Adrenal gland (tissue), 12 donors: ENCODE results near the gene SPINK9. TPM values are rescaled to one million over a fixed set of nuclear protein-coding genes. Genes with fewer than 3 reads are reported as not detected.

Source experiments
- DNase-seq, 7 donors: peaks; one replicate each; pipeline ENCODE4 v3.0.0-alpha.2; 2019 to 2020
- H3K27ac ChIP-seq, 5 donors: fragments of 200-600 bp; sonication (generic) in 4 of 5; 1 replicate in 3 of 5; 2 replicates in 2 of 5; pipeline versions ENCODE4 v1.5.1 to v1.8.0; 2016 to 2020; ENCODE audit warnings: mild to moderate bottlenecking in 1 of 5
- H3K27me3 ChIP-seq: fragments of 200-600 bp; 2 replicates; pipeline ENCODE4 v1.8.0; 2021
- H3K36me3 ChIP-seq, 2 donors: fragments of 200-600 bp; replicated peaks in 1 of 2; 1 replicate in 1 of 2; 2 replicates in 1 of 2; pipeline versions ENCODE4 v1.5.1 to v1.8.0; 2018 to 2022
- H3K4me1 ChIP-seq, 2 donors: fragments of 200-600 bp; replicated peaks in 1 of 2; 1 replicate in 1 of 2; 2 replicates in 1 of 2; pipeline versions ENCODE4 v1.5.1 to v1.8.0; 2018 to 2021
- H3K4me3 ChIP-seq, 4 donors: fragments of 200-600 bp; sonication (generic) in 3 of 4; one replicate each; pipeline ENCODE4 v1.5.1; 2016 to 2018
- H3K9me3 ChIP-seq, 3 donors: fragments of 200-600 bp; sonication (generic) in 1 of 3; replicated peaks in 1 of 3; 1 replicate in 2 of 3; 2 replicates in 1 of 3; pipeline versions ENCODE4 v1.5.1 to v1.8.0; 2016 to 2021
- POLR2A ChIP-seq, 2 donors: fragments of 450-650 bp; IDR thresholded peaks; one replicate each; pipeline ENCODE4 v1.6.1; 2017; ENCODE audit warnings: antibody characterized with exemption in 2 of 2, mild to moderate bottlenecking in 2 of 2, moderate library complexity in 1 of 2
- whole genome bisulfite sequencing, 4 donors: extraction: QIAGEN DNeasy Blood & Tissue Kit in 2 of 4; methylation state at CpG; one replicate each; pipeline versions ENCODE4 v1.1.5 to v1.1.7; 2013 to 2017; 5-methylcytosine and 5-hydroxymethylcytosine counted together
- intact Hi-C, 2 donors: fragments of 100-400 bp; cut with DNase I; formaldehyde crosslinking; loops; one replicate each; pipeline versions ENCODE4 v1.14.1 to v1.15.0; 2022 to 2023
- polyA plus RNA-seq, 3 donors: library from polyadenylated mRNA; stranded (reverse); fragments of 200-250 nt in 2 of 3; fragments of 350-450 nt in 1 of 3; fragmentation: Illumina TruSeq in 1 of 3; extraction: RNeasy Lipid Tissue Mini Kit (QIAGEN cat#74804) in 1 of 3; gene quantifications; one replicate each; pipeline ENCODE4 v1.2.3, GENCODE V29; 2013 to 2014
- small RNA-seq, 2 donors: library from RNA; depleted of rRNA; stranded (forward); fragments of <200 nt; gene quantifications; one replicate each; pipeline ENCODE3, GENCODE V24; 2016
- total RNA-seq, 9 donors: library from RNA; depleted of rRNA in 4 of 9; stranded (reverse); fragments of >200 nt in 4 of 9; fragments of 120-200 nt in 1 of 9; fragmentation: NEBNext Ultra II Directional in 1 of 9; extraction: Animal tissue kit (Norgen Biotek cat#: 25700) in 1 of 9; gene quantifications; one replicate each; pipeline versions ENCODE4 v1.1.0 to v1.2.4, GENCODE V29; 2013 to 2023
- TF ChIP-seq, protein P1 (sequence below), 6 experiments: fragments of 450-650 bp in 4 of 6; fragments of 200-600 bp in 2 of 6; sonication (generic) in 1 of 6; IDR thresholded peaks; 1 replicate in 5 of 6; 2 replicates in 1 of 6; pipeline versions ENCODE4 v1.5.1 to v1.8.0; 2016 to 2021; ENCODE audit warnings: antibody characterized with exemption in 6 of 6, mild to moderate bottlenecking in 2 of 6, moderate library complexity in 1 of 6
- donor health status: healthy with polysubstance abuse.
- donor health status: Bipolar disorder and iron deficiency.
- donor health status: DM: yes; HTN: yes; CAD: no.
- donor health status: DM: no; HTN: no; CAD: no.
- donor health status: DM: no; HTN: no; CAD: no.
- donor health status: DM: yes; HTN: yes; CAD: no.

Gene SPINK9
- total and polyA plus RNA-seq, 12 donors: 0.59 to 0.83 (median 0.78) TPM; not detected in 9

DNA sequence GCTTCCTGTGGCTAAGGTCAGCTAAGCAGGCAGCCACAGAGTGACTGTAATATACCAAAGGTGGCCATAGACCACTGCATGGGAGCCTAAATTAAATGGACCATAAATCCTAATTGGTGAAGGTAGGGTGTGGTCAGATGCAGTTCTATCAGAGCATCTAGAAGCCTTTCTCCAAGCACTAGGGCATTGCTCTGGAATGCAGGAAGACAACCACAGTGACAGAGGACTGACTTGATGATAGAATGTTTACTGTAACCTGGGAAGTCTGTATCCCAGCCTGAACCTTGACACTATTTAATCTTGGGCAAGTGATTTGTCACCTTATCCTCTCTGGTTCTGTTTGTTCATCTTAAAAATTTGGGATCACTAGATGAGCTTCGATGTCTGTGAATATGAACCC is 50.7 kb downstream of the SPINK9 start:
- Histone ChIP-seq H3K27ac (no peak overlapping the region), H3K36me3 (no peaks in the 10 kb centered on the region), H3K9me3 (no peaks in the 10 kb centered on the region), H3K27me3 (no peaks in the 10 kb centered on the region), H3K4me1 (peaks cover 9 to 47% of the 10 kb centered on the region in 2 donors), H3K4me3 (no peak overlapping the region)
- intact Hi-C loops: no loop called here
- DNase-seq: no peak
- WGBS, 4 donors: 82 to 100% (median 95%) methylated on average over 1 of the region's 1 CpG
- TF ChIP-seq, protein P1, sequence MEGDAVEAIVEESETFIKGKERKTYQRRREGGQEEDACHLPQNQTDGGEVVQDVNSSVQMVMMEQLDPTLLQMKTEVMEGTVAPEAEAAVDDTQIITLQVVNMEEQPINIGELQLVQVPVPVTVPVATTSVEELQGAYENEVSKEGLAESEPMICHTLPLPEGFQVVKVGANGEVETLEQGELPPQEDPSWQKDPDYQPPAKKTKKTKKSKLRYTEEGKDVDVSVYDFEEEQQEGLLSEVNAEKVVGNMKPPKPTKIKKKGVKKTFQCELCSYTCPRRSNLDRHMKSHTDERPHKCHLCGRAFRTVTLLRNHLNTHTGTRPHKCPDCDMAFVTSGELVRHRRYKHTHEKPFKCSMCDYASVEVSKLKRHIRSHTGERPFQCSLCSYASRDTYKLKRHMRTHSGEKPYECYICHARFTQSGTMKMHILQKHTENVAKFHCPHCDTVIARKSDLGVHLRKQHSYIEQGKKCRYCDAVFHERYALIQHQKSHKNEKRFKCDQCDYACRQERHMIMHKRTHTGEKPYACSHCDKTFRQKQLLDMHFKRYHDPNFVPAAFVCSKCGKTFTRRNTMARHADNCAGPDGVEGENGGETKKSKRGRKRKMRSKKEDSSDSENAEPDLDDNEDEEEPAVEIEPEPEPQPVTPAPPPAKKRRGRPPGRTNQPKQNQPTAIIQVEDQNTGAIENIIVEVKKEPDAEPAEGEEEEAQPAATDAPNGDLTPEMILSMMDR (IDR thresholded peaks at IDR 0.05): no peak
- no peak for TF ChIP-seq POLR2A (IDR thresholded peaks at IDR 0.05)

- DNase-seq: no peak
- H3K4me3 ChIP-seq: no peak overlapping the region
- TF ChIP-seq, protein P1 (IDR thresholded peaks at IDR 0.05): no peak
- no peak for TF ChIP-seq POLR2A (IDR thresholded peaks at IDR 0.05)
- H3K27me3 ChIP-seq: no peaks in the 10 kb centered on the region
- WGBS, 4 donors: 71 to 81% (median 74%) methylated on average over 3 of the region's 3 CpGs
- H3K36me3 ChIP-seq: no peaks in the 10 kb centered on the region
- H3K27ac ChIP-seq: no peak overlapping the region
- intact Hi-C loops: no loop called here
- H3K4me1 ChIP-seq: peaks cover 13 to 55% of the 10 kb centered on the region in 2 donors
- no peaks in the 10 kb centered on the region for H3K9me3 ChIP-seq
Measured at GRCh38 chr5:148387325-148387724, 52.0 kb downstream of the SPINK9 start.

DNA sequence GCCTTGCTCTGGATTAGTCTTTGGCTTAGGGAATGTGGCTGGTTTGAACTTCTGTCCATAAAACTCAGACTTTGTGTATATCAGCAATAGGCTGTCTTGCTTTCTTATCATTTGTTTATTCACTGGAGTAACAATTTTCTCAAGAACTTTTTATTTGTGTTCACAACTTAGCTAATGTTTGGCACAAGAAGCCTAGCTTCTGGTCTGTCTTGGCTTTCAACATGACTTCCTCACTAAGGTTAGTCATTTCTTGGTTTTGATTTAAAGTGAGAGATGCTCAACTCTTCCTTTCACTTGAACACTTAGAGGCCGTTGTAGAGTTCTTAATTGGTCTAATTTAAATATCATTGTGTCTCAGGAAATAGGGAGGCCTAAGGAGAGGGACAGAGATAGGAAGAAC is 53.3 kb downstream of the SPINK9 start:
- H3K36me3 ChIP-seq: no peaks in the 10 kb centered on the region
- no peaks in the 10 kb centered on the region for H3K27me3 ChIP-seq
- no peak for TF ChIP-seq POLR2A (IDR thresholded peaks at IDR 0.05)
- TF ChIP-seq, protein P1 (IDR thresholded peaks at IDR 0.05): no peak
- no peak overlapping the region for H3K27ac ChIP-seq
- H3K4me1 ChIP-seq: peaks cover 13 to 53% of the 10 kb centered on the region in 2 donors
- WGBS, 4 donors: 72 to 93% (median 84%) methylated on average over 1 of the region's 1 CpG
- H3K4me3 ChIP-seq: no peak overlapping the region
- DNase-seq: no peak
- no peaks in the 10 kb centered on the region for H3K9me3 ChIP-seq
- intact Hi-C loops: no loop called here

Small RNAs within 50 kb of the gene (small RNA-seq; reads per million reads assigned to genes)
- 0 reads per million in 2 donors for gene RF00017

Other genes starting within 250 kb of the SPINK9 start
- not detected for gene SPINK14, start 167.0 kb upstream of the SPINK9 start, total RNA-seq
- gene SPINK14, start 167.0 kb upstream of the SPINK9 start, polyA plus RNA-seq: not detected
- gene SPINK6, start 132.5 kb upstream of the SPINK9 start, total RNA-seq: under 1 TPM in 2 of 9 donors, not detected in 7; 0.33 to 0.54 TPM
- gene SPINK6, start 132.5 kb upstream of the SPINK9 start, polyA plus RNA-seq: not detected
- gene MARCOL, start 97.0 kb upstream of the SPINK9 start, total RNA-seq: not detected
- gene MARCOL, start 97.0 kb upstream of the SPINK9 start, polyA plus RNA-seq: not detected
- gene SPINK13, start 66.8 kb upstream of the SPINK9 start, total RNA-seq: 10 to 100 TPM in 1 of 9 donors, 1 to 10 TPM in 4, under 1 TPM in 1, not detected in 3; 0.46 to 16.1 (median 2.0) TPM
- 1 to 10 TPM; 2.1 to 6.1 (median 5.7) TPM for gene SPINK13, start 66.8 kb upstream of the SPINK9 start, polyA plus RNA-seq
- gene SPINK7, start 23.1 kb upstream of the SPINK9 start, total RNA-seq: under 1 TPM in 1 of 9 donors, not detected in 8; 0.44 TPM
- not detected for gene SPINK7, start 23.1 kb upstream of the SPINK9 start, polyA plus RNA-seq
- 10 to 100 TPM; 32.2 to 88.2 (median 42.8) TPM for gene FBXO38, start 48.4 kb downstream of the SPINK9 start, total RNA-seq
- 10 to 100 TPM; 12.3 to 48.6 (median 14.6) TPM for gene FBXO38, start 48.4 kb downstream of the SPINK9 start, polyA plus RNA-seq